Subcutaneous adipose tissue (tissue), 4 donors: ENCODE data around the gene MARCKSL1. TPM values are rescaled to one million over a fixed set of nuclear protein-coding genes. Genes with fewer than 3 reads are reported as not detected.

Experiments
- total RNA-seq, 4 donors: library from RNA; depleted of rRNA; stranded (reverse); fragments of >200 nt; gene quantifications; one replicate each; pipeline ENCODE4 v1.1.0, GENCODE V29; 2016
- TF ChIP-seq, protein P1 (sequence below): fragments of 450-650 bp; IDR thresholded peaks from one replicate; pipeline ENCODE4 v1.5.1; 2016; ENCODE audit warnings: low read depth, mild to moderate bottlenecking, control low read depth, antibody characterized with exemption, moderate library complexity

MARCKSL1 gene
- total RNA-seq, 4 donors from 2014 or later, result 4.2 to 10.3 (median 7.4) TPM

DNA sequence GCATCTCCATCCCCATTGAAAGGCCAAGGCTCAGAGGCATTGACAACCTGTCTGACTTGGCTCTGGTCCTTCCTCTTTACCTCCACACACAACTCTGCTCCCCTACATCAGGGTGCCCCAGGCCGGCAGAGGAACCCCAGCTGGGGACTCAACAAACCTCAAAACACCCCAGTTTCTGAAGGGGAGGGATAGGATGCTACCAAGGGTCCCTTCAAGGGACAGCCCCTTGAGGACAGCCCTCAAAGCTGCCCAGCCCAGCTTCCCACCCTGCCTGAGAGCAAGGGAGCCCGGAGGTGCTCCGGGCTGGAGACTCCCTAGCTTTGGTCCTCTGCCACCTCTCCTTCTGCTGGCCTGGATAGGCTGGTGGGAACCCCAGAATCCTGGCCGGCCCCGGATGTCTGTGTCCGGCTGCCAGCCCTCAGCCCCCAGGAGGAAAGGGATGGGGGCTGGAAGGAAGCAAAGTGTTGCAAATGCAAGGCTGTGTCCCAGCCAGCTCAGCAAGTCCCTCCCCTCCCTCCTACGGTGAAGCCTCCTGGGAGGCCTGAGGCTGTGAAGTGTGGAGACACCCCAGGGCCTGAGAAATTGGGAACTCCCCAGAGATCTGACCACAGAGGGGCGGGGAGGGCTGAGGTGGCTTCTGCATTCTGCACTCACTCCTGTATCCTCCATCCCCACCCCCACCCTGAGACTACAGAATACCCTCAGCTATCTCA, 1.1 kb upstream of the MARCKSL1 start:
- TF ChIP-seq, protein P1, sequence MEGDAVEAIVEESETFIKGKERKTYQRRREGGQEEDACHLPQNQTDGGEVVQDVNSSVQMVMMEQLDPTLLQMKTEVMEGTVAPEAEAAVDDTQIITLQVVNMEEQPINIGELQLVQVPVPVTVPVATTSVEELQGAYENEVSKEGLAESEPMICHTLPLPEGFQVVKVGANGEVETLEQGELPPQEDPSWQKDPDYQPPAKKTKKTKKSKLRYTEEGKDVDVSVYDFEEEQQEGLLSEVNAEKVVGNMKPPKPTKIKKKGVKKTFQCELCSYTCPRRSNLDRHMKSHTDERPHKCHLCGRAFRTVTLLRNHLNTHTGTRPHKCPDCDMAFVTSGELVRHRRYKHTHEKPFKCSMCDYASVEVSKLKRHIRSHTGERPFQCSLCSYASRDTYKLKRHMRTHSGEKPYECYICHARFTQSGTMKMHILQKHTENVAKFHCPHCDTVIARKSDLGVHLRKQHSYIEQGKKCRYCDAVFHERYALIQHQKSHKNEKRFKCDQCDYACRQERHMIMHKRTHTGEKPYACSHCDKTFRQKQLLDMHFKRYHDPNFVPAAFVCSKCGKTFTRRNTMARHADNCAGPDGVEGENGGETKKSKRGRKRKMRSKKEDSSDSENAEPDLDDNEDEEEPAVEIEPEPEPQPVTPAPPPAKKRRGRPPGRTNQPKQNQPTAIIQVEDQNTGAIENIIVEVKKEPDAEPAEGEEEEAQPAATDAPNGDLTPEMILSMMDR, result no peak

DNA sequence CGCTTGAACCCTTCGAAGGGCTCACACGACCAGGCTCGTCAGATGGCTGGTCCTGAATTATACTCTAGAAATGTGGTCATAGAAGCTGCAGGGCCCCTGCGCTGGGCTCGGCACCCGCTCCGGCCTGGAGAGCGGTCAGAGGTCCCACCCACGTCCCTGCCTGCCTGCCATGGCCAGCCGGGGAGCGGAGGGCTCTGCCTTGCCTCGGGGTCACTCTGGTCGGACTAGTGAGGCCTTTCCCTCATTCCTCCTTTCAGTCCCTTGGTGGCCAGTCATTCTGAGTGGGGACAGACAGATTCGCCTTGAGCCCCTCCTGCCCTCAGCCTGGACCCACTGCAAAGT, 529 bp upstream of the MARCKSL1 start:
- TF ChIP-seq, protein P1, result no peak

DNA sequence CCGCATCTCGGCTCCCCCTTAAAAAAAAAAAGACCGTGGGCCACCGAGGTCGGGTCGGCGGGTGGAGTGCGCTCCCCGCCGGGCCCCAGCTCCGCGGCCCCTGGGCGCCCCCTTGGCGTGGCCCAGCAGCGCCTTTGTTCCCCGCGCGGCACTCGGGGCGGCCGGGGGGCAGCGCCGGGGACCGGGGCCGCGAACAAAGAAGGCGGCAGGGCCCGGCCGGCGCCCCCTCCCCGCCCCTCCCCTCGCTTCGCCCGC, 571 bp downstream of the MARCKSL1 start:
- TF ChIP-seq, protein P1, result no peak

GRCh38 chr1:32334864-32335534, 1.0 kb downstream of the MARCKSL1 start:
- TF ChIP-seq, protein P1, result no peak

GRCh38 chr1:32334274-32334861, 1.7 kb downstream of the MARCKSL1 start:
- TF ChIP-seq, protein P1, result no peak

- TF ChIP-seq, protein P1, result no peak
Observed at GRCh38 chr1:32333251-32333963, 2.6 kb downstream of the MARCKSL1 start.
